GM12891 (cell line): ENCODE measurements around the gene HID1.

Experiments used
- PAX5 ChIP-seq: IDR thresholded peaks from 2 replicates; pipeline ENCODE4 v1.6.1; 2011; ENCODE audit warnings: low read length, moderate library complexity, mild to moderate bottlenecking; ENCODE audit not compliant: insufficient read depth, severe bottlenecking
- POLR2A ChIP-seq: IDR thresholded peaks from 2 replicates; pipeline ENCODE4 v1.6.1; 2011; ENCODE audit warnings: low read depth, low read length, control low read depth
- POLR2AphosphoS5 ChIP-seq: IDR thresholded peaks from 2 replicates; pipeline ENCODE4 v1.6.1; 2011; ENCODE audit warnings: low read depth, low read length, control low read depth
- POU2F2 ChIP-seq: IDR thresholded peaks from 2 replicates; pipeline ENCODE4 v1.6.1; 2011; ENCODE audit warnings: low read depth, mild to moderate bottlenecking, control low read depth, low read length, moderate library complexity
- SPI1 ChIP-seq: IDR thresholded peaks from 2 replicates; pipeline ENCODE4 v1.6.1; 2011; ENCODE audit warnings: low read depth, low read length, control low read depth
- TAF1 ChIP-seq: IDR thresholded peaks from 2 replicates; pipeline ENCODE4 v1.6.1; 2011; ENCODE audit warnings: low read depth, low read length, control low read depth

GRCh38 chr17:74963656-74964055 lies 8.9 kb downstream of the HID1 start:
- no peak for TF ChIP-seq PAX5
- TF ChIP-seq POLR2A, result no peak
- no peak for TF ChIP-seq POLR2AphosphoS5
- no peak for TF ChIP-seq TAF1
- TF ChIP-seq SPI1, result no peak
- no peak for TF ChIP-seq POU2F2
